Pancreas (tissue), 10 donors: ENCODE results near the gene TPP2. TPM values are rescaled to one million over a fixed set of nuclear protein-coding genes. Genes with fewer than 3 reads are reported as not detected.

ENCODE experiments used
- ATAC-seq, 4 donors: fragments of 200-7000 bp; cut with Tn5 transposase; one replicate each; pipeline versions ENCODE4 v1.8.0 to v1.9.1; 2020; ENCODE audit warnings: mild to moderate bottlenecking in 4 of 4, moderate library complexity in 4 of 4
- DNase-seq, 6 donors: peaks; one replicate each; pipeline ENCODE4 v3.0.0-alpha.2; 2020
- FAIRE-seq: peaks from 2 replicates; lab custom pipeline; 2012; peaks lifted over from hg19 to GRCh38; lab: Jason Lieb, UNC
- H3K27ac ChIP-seq, 4 donors: fragments of 200-600 bp; sonication (generic); 1 replicate in 3 of 4; 2 replicates in 1 of 4; pipeline versions ENCODE4 v1.5.0 to v1.8.0; 2020
- H3K27me3 ChIP-seq, 4 donors: fragments of 200-600 bp; one replicate each; pipeline ENCODE4 v1.8.0; 2021
- H3K36me3 ChIP-seq, 3 donors: fragments of 200-600 bp; sonication (generic) in 1 of 3; one replicate each; pipeline versions ENCODE4 v1.5.0 to v1.8.0; 2020 to 2021
- H3K4me1 ChIP-seq, 3 donors: fragments of 200-600 bp; one replicate each; pipeline ENCODE4 v1.8.0; 2021
- H3K4me3 ChIP-seq, 4 donors: fragments of 200-600 bp; sonication (generic) in 2 of 4; one replicate each; pipeline versions ENCODE4 v1.5.0 to v1.8.0; 2020 to 2021
- H3K9me3 ChIP-seq, 4 donors: fragments of 200-600 bp; one replicate each; pipeline ENCODE4 v1.8.0; 2021
- WGBS, 2 donors: extraction: QIAGEN DNeasy Blood & Tissue Kit; methylation state at CpG; one replicate each; pipeline ENCODE4 v1.1.7; 2013; 5-methylcytosine and 5-hydroxymethylcytosine counted together
- intact Hi-C, 3 donors: fragments of 100-400 bp; cut with DNase I; formaldehyde crosslinking; loops; one replicate each; pipeline versions ENCODE4 v1.11.1 to v1.14.2; 2022
- polyA plus RNA-seq, 2 donors: library from polyadenylated mRNA; stranded (reverse); fragments of 200-250 nt; gene quantifications; one replicate each; pipeline ENCODE4 v1.2.3, GENCODE V29; 2013
- total RNA-seq, 6 donors: library from RNA; stranded (reverse); fragmentation: NEBNext Ultra II Directional in 4 of 6; extraction: Animal tissue kit (Norgen Biotek cat#: 25700) in 4 of 6; gene quantifications; one replicate each; pipeline versions ENCODE4 v1.2.1 to v1.2.4, GENCODE V29; 2021 to 2023
- TF ChIP-seq, protein P1 (sequence below), 4 donors: fragments of 200-600 bp; sonication (generic) in 3 of 4; IDR thresholded peaks; one replicate each; pipeline versions ENCODE4 v1.5.0 to v1.8.0; 2021; ENCODE audit warnings: antibody characterized with exemption in 4 of 4
- donor health status: healthy with polysubstance abuse.
- donor health status: DM: no; HTN: no; CAD: no; lungs with moderate emphysema.
- donor health status: DM: no; HTN: no; CAD: no.
- donor health status: control.
- donor health status: control.
- donor health status: Bipolar disorder and iron deficiency.
- donor health status: DM: yes; HTN: yes; CAD: no.
- donor health status: DM: no; HTN: no; CAD: no.
- donor health status: DM: no; HTN: no; CAD: no.
- donor health status: DM: yes; HTN: yes; CAD: no.

TPP2 gene
- total and polyA plus RNA-seq, 8 donors = 9.5 to 22.3 (median 15.9) TPM

- Histone ChIP-seq H3K4me3 (no peak overlapping the region), H3K27me3 (no peaks in the 10 kb centered on the region), H3K27ac (no peak overlapping the region), H3K9me3 (no peaks in the 10 kb centered on the region), H3K4me1 (no peaks in the 10 kb centered on the region), H3K36me3 (peaks cover 0 to under 1% (median 0%) of the 10 kb centered on the region in 3 donors)
- no peak for DNase-seq
- intact Hi-C loops = no loop called here
- FAIRE-seq = no peak
- no peak for ATAC-seq
- WGBS, 2 donors = 97 to 98% methylated on average over 9 of the region's 9 CpGs
- TF ChIP-seq, protein P1, sequence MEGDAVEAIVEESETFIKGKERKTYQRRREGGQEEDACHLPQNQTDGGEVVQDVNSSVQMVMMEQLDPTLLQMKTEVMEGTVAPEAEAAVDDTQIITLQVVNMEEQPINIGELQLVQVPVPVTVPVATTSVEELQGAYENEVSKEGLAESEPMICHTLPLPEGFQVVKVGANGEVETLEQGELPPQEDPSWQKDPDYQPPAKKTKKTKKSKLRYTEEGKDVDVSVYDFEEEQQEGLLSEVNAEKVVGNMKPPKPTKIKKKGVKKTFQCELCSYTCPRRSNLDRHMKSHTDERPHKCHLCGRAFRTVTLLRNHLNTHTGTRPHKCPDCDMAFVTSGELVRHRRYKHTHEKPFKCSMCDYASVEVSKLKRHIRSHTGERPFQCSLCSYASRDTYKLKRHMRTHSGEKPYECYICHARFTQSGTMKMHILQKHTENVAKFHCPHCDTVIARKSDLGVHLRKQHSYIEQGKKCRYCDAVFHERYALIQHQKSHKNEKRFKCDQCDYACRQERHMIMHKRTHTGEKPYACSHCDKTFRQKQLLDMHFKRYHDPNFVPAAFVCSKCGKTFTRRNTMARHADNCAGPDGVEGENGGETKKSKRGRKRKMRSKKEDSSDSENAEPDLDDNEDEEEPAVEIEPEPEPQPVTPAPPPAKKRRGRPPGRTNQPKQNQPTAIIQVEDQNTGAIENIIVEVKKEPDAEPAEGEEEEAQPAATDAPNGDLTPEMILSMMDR (IDR thresholded peaks at IDR 0.05) = no peak
Observed at GRCh38 chr13:102610296-102610895, 13.6 kb downstream of the TPP2 start.

DNA sequence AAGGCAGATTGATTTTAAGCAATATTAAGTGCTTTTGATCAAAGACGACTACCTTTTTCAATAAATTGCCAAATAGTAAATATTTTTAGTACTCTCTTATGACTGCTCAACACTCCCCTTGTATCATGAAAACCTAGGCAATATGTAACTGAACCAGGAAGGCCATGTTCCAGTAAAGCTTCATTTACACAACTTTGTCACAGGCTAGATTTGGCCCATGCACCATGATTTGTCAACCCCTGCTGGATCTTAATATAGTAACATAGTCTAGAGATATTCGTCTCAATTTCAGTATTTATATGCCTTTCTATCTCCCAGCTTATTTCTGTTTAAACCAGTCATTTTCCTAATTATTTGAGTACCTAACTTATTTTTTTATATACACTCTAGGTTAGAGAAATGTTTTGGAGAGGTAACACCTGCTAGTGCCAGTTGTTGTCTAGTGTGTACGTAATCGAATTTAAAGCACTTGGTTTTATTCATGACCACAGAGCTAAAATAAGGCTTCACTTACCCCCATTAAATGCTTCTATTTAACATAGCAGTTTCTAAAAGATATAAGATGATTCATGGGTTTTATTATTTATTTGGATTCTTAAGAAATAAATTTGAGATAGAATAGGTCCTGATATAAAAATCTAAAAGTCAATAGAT, 21.0 kb downstream of the TPP2 start:
- ATAC-seq = peak in 1 of 4 donors; percentile 49
- Histone ChIP-seq H3K27me3 (no peaks in the 10 kb centered on the region), H3K27ac (no peak overlapping the region), H3K4me1 (no peaks in the 10 kb centered on the region), H3K4me3 (no peak overlapping the region), H3K36me3 (peaks cover 0 to 23% (median 4%) of the 10 kb centered on the region in 3 donors), H3K9me3 (no peaks in the 10 kb centered on the region)
- no peak for DNase-seq
- WGBS, 2 donors = 67 to 76% methylated on average over 4 of the region's 4 CpGs
- intact Hi-C loops = no loop called here
- TF ChIP-seq, protein P1 (IDR thresholded peaks at IDR 0.05) = no peak
- no peak for FAIRE-seq

DNA sequence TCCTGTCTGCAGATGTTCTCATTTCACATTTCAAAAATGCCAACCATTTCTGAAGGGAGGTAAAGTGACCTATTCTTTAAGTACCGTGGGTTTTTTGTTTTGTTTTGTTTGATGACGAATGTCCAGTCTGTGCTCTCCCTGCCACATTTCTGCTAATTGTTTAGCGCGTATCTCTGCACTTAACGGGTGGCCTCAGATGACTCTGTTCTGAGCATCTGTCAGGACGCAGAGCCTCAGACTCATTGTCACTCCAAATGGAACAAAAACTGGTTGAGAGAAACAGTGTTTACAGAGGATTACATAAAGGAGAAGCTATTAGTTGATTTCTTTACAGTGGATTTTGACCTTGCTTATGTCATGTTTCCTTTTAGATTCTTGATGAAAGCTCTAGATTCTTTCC, 23.7 kb downstream of the TPP2 start:
- intact Hi-C loops = no loop called here
- Histone ChIP-seq H3K4me3 (no peak overlapping the region), H3K27me3 (no peaks in the 10 kb centered on the region), H3K27ac (no peak overlapping the region), H3K36me3 (peaks cover 0 to 34% (median 8%) of the 10 kb centered on the region in 3 donors), H3K9me3 (no peaks in the 10 kb centered on the region), H3K4me1 (no peaks in the 10 kb centered on the region)
- TF ChIP-seq, protein P1 (IDR thresholded peaks at IDR 0.05) = no peak
- ATAC-seq (peak in 2 of 4 donors; percentile 51 to 57), FAIRE-seq (no peak), DNase-seq (no peak)
- 88 to 92% methylated on average over 6 of the region's 6 CpGs for WGBS, 2 donors

GRCh38 chr13:102626928-102627327, 30.1 kb downstream of the TPP2 start:
- Histone ChIP-seq H3K36me3 (peaks cover 0 to 28% (median 4%) of the 10 kb centered on the region in 3 donors), H3K4me3 (no peak overlapping the region), H3K4me1 (peaks cover 0 to 9% (median 5%) of the 10 kb centered on the region in 3 donors), H3K27me3 (no peaks in the 10 kb centered on the region), H3K9me3 (no peaks in the 10 kb centered on the region), H3K27ac (no peak overlapping the region)
- DNase-seq (no peak), FAIRE-seq (no peak), ATAC-seq (peak in 2 of 4 donors; percentile 35 to 59)
- intact Hi-C loops = no loop called here
- TF ChIP-seq, protein P1 (IDR thresholded peaks at IDR 0.05) = no peak
- WGBS, 2 donors = 19 to 22% methylated on average over 1 of the region's 1 CpG

DNA sequence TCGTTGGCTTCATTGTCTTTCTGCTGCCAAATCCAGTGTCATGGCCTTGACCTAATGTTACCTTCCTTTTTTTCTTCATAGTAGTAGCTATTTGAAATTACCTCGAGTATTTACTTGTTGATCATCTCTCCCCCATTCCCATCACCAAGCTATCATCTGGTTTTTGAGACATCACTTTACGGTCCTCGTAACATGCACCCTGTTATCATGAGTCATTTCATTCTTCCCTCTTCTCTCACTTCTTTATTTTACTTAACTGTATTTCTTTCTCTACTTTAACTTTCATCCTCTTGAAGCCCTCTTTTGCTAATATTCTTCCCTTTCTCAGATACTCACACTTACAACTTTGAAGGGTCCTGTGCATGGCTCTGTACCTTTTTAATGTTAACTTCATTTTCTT, 31.8 kb downstream of the TPP2 start:
- H3K36me3 ChIP-seq = peaks cover 0 to 19% (median 0%) of the 10 kb centered on the region in 3 donors
- no peak overlapping the region for H3K4me3 ChIP-seq
- no peak for ATAC-seq
- WGBS, 2 donors = 66% methylated on average over 4 of the region's 4 CpGs
- TF ChIP-seq, protein P1 (IDR thresholded peaks at IDR 0.05) = no peak
- no peak for FAIRE-seq
- DNase-seq = no peak
- intact Hi-C loops = no loop called here
- no peak overlapping the region for H3K27ac ChIP-seq
- H3K9me3 ChIP-seq = no peaks in the 10 kb centered on the region
- H3K4me1 ChIP-seq = peaks cover 0 to 9% (median 5%) of the 10 kb centered on the region in 3 donors
- no peaks in the 10 kb centered on the region for H3K27me3 ChIP-seq
